GM18508 (cell line): Measurements from ENCODE around the gene GRIK3.

Source experiments
- ATAC-seq: cut with Tn5 transposase; IDR thresholded peaks from one replicate; pipeline ENCODE4 v1.9.1; 2021; ENCODE audit warnings: moderate number of reproducible peaks; ENCODE audit not compliant: insufficient read depth, unreplicated experiment

The GRIK3 gene

GRCh38 chr1:36803868-36804570 lies 230.3 kb downstream of the GRIK3 start:
- ATAC-seq, result no peak

GRCh38 chr1:36802018-36802417 lies 232.3 kb downstream of the GRIK3 start:
- no peak for ATAC-seq

- ATAC-seq, result no peak
These were observed 236.6 kb downstream of the GRIK3 start for GRCh38 chr1:36797761-36798160.

- ATAC-seq, result no peak
These were observed 237.6 kb downstream of the GRIK3 start for GRCh38 chr1:36796733-36797132.

DNA sequence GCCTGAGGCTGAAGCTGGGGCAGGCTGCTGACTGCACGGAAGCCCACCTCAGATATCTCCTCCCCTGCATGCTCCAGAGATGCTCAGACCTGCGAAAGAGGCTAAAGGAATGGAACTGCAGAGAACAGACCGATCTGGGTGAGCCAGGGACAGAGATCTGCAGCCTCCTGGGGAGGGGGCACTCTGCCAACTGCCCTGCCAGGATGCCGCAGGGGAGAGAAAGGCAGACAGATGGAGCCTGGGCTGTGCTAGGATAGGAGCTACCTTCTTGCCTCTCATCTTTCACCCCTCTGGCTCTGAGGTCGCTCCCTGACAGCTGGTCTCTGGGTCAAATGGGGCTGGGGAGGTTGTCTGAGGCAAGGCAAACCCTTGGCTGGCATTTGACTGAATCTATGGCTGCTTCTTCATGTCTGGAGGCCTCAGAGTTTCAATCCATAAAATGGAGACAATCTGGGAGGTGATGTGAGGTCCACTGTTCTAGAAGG lies 238.2 kb downstream of the GRIK3 start:
- ATAC-seq, result no peak

- no peak for ATAC-seq
These were observed 239.9 kb downstream of the GRIK3 start for GRCh38 chr1:36794460-36794859.

DNA sequence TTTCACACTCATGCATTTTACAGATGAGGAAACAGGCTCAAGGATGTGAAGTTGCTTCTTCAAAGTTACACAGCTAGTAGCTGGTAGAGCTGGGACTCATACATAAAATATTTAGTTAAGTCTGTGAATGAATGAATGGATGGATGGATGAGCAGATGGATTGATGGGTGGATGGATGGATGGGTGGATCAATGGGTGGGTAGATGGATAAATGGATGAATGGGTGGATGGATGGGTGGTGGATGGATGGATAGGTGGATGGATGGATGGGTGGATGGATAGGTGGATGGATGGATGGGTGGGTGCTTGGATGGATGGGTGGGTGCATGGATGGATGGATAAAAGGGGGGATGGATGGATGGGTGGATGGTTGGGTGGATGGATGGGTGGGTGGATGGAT lies 240.9 kb downstream of the GRIK3 start:
- ATAC-seq, result no peak

- ATAC-seq, result no peak
These were observed 242.0 kb downstream of the GRIK3 start for GRCh38 chr1:36792292-36792691.

DNA sequence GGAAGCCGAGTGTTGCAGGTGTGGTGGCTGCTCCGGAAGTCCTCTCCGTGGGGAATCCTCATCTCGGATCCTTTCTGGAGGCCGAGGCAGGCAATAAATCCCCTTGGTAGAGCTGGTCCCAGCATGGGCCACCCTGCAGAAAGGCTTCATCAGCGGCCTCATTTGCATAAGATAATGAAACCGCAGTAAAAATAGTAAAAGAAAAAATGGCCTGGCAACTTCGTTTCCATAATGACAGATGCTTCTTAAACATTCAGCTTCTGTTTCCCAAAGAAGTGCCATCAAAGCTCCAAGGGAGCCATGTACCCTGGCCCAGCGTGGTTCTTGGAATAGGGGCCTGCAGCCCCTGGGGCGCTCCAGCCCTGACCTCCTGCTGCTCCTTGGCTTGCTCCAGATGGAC lies 244.1 kb downstream of the GRIK3 start:
- ATAC-seq, result no peak

DNA sequence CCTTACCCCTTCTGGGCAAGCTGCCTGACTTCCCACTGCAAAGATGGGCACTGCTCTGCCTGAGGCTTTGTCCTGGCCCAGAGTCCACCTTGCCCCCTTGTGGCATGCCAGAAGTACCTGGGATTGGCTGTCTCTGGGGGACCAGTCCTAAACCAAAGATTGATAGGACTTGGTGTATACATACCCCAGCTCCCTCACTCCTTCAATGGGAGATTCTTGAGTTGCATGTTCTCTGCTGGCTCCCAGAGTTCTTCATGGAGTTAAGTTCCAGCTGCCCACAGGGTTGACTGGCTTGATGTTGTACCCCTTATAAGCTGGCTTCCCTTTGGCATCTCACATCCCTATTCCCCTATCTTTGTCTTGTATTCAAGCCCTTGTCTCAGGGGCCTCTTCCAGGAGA lies 244.8 kb downstream of the GRIK3 start:
- no peak for ATAC-seq

GRCh38 chr1:36787312-36787913 lies 246.9 kb downstream of the GRIK3 start:
- ATAC-seq, result no peak

DNA sequence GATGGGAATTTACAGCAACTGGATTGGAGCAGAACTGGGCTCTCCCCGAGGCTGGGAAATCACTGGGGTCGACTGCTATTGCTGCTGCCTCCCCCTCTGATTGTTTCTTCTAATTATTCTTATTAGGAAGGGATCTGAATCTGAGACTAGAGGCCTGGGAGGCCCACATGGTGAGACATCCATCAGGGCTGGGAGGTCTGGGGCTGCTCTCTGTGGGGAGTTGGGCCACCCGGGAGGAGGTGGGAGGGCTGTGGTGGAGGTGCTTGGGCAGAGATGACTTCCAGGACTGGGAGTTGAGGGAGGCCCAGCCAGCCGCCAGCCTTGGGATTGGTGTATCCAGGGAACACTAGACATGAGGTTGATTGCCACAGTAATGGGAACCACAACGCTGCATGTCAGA lies 247.9 kb downstream of the GRIK3 start:
- no peak for ATAC-seq

DNA sequence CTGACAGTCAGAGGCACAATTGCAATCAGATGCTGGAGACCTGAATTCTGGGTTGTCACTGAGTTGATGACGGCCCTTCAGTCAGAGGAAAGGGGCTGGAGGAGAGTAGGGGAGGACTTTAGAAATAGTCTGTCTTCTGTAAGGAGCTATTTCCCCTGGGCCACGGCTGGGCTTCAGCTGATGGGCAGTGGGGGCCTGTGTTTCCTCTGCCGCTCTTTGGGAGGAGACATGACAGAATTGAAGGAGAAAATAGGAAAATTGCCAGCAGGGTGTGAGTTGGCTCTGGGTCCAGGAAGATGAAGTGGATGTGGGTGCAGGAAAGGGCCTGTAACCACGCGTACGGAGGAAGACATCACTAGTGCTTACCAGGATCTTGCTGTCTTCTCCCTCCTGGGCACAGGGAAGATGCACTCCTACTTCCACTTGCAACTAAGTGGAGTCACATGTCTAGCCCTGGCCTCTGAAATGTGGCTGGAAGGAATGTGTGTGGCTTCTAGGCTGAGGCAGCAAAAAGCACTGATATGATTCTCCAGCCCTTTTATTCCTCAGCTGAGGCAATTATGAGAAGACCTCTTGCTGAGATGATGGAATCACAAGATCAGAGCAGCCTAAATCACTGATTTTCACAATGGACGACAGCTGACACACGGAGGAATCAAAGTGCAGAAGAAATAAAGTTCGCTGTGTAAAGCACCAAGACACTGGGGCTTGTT lies 250.0 kb downstream of the GRIK3 start:
- ATAC-seq, result no peak

- no peak for ATAC-seq
These were observed 250.8 kb downstream of the GRIK3 start for GRCh38 chr1:36783475-36783874.

DNA sequence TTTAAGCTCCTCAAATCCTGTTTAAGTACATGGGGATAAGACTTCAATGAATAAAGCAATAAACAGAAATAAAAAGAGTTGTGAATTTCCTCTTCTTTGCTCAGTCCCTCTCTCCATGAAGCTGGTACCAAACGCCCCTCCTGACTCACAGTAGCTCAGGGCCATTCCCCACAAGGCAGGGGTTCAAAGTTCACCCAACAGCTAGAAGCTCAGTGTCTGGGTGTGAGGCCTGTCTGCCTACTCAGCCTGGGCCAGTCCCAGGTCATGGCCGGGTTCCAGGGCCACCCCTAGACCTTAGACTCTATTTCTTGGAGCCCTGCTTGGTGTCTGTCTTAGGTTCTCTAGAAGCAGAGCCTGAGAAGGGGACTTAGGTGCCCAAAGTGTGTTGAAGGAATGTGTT lies 251.5 kb downstream of the GRIK3 start:
- ATAC-seq, result no peak

- ATAC-seq, result no peak
These were observed 252.2 kb downstream of the GRIK3 start for GRCh38 chr1:36782085-36782484.

DNA sequence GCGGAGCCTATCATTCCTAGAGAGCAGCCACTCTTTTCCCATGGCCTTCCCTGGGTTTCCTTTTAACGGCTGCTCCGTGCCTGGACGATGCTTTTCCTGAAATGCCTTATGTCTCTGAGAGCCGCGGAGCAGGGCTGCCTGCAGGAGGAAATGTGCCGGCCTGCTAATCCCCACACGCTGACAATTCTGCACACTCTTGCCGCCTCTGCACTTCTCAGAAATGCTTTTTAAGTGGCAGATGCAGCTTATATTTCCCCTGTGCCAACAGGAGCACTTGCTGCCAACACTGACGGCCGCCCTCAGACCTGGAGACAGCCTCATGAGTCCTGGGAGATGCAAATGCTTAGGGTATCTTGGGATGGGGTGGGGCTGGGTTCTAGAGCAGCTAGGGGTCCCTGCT lies 253.2 kb downstream of the GRIK3 start:
- no peak for ATAC-seq

DNA sequence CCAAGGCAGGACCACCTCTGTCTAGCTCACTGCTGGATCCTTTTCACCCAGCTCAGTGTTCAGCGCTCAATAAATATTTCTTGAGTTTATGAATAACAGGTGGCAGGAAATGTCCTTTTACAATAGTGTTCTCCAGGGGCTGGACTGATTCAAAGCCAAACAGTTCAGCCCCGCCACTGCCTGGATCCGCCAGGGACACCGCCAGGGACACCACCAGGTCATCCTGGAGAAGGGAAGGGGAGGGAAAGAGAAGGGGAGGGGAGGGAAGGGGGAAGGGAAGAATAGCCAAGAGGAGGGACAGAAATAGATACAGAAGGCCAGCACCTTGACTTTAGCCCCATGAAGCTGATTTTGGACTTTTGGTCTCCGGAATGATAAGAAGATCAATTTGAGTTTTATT lies 255.6 kb downstream of the GRIK3 start:
- no peak for ATAC-seq

DNA sequence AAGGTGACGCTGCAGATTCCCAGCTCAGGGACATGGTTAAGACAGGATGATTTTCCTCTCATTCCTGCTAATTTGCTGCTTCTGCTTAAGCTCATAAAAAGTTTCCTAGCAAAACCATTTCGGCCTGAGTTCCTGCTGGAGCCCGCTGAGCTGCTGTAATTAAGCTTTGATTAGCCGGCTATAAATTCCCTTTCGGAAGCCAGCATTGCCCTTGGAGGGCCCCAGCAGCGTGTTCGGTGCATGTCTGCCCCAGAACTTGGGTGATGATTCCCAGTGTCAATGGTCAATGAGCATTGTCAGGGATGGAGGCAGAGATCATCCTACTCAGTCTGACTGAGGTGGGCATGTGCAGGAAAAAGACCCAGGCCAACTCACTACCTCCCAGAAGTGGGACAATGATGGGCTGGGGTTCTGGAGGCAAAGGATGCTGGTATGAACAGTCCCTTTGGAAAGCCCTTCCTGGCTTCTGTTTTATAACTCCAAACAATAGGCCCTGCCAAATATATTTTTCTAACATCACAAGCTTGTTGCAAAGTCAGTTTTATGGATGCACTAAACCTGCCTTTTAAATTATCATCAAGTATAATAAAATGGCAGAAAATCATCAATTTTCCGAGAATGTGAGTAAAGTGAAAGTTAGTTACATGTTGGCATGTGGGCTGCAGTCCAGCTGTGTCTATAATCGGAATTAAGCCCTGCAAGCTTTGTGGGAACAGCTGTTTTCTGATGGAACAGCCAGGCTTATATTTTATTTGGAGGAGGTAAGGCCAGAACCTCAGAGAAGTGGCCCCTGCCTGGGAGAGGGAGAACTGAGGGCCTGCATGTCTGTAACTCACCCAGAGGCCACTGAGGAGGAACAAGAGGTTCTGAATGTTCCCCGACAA lies 257.1 kb downstream of the GRIK3 start:
- no peak for ATAC-seq

DNA sequence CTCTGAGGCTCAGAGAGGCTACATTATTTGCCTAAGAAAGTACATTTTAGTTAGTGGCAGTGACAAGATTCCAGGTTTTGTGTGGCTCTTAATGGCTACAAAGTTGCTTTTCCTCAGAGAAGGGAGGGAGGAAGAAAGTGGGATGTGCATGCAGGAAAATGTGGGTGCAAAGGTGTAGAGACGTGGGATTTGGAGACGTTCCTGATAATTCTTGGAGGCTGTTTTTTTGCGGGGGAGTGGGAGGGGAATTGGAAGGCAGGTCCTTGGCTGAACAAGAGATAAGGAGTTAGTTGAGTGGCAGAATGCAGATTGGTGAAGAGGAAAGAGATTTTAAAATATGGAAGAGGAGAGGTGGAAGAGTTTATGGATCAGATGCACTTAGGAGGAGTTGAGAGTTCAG lies 258.1 kb downstream of the GRIK3 start:
- ATAC-seq, result no peak

DNA sequence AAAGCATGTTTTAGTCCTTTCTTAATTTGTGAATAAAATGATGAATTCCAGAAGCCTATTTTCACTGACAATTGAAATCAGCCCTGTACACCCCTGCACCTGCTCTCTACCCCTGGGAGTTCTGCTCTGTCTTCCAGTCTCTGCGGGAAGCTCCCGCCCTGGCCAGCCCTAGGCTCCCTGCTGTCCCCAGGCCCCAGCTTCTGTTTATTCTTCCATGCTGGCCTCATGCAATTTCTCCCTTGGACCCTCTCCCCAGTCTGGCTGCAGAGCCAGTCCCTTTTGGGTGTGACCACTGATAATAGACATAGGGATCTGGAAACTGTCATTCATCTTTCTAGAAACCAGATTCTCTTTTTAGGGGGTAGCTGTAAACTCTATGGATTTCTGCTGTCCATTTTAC lies 258.6 kb downstream of the GRIK3 start:
- ATAC-seq, result no peak
